Smooth muscle cell (in vitro differentiated cells): Measurements from ENCODE around the gene MAGOH. TPM values are rescaled to one million over a fixed set of nuclear protein-coding genes. Genes with fewer than 3 reads are reported as not detected.

ENCODE experiments used
- DNase-seq: peaks from one replicate; lab custom pipeline; 2025; ENCODE audit not compliant: unreplicated experiment; lab: John Stamatoyannopoulos, UW
- H2AFZ ChIP-seq: fragments of 200-600 bp; sonication (generic); 2 replicates; pipeline ENCODE4 v1.6.0; 2016; ENCODE audit warnings: antibody characterized with exemption, low read depth, mild to moderate bottlenecking
- H3F3A ChIP-seq: fragments of 200-600 bp; sonication (generic); 2 replicates; pipeline ENCODE4 v1.6.0; 2017; ENCODE audit warnings: antibody characterized with exemption, low read depth
- H3K27ac ChIP-seq: fragments of 200-600 bp; sonication (generic); 2 replicates; pipeline ENCODE4 v1.5.1; 2016; ENCODE audit warnings: low read depth, mild to moderate bottlenecking
- H3K27me3 ChIP-seq: fragments of 200-600 bp; sonication (generic); 2 replicates; pipeline ENCODE4 v1.6.1; 2016; ENCODE audit warnings: low read depth, mild to moderate bottlenecking
- H3K36me3 ChIP-seq: fragments of 200-600 bp; sonication (generic); 2 replicates; pipeline ENCODE4 v1.5.1; 2016; ENCODE audit warnings: low read depth
- H3K4me1 ChIP-seq: fragments of 200-600 bp; sonication (generic); 2 replicates; pipeline ENCODE4 v1.5.1; 2016; ENCODE audit warnings: low read depth
- H3K4me2 ChIP-seq: fragments of 200-600 bp; sonication (generic); 2 replicates; pipeline ENCODE4 v1.6.0; 2016; ENCODE audit warnings: mild to moderate bottlenecking
- H3K4me3 ChIP-seq: fragments of 200-600 bp; sonication (generic); 2 replicates; pipeline ENCODE4 v1.5.1; 2016; ENCODE audit warnings: mild to moderate bottlenecking
- H3K79me2 ChIP-seq: fragments of 200-600 bp; sonication (generic); 2 replicates; pipeline ENCODE4 v1.6.0; 2016; ENCODE audit warnings: low read depth, mild to moderate bottlenecking
- H3K9ac ChIP-seq: fragments of 200-600 bp; sonication (generic); 2 replicates; pipeline ENCODE4 v1.6.0; 2016; ENCODE audit warnings: low read depth
- H3K9me3 ChIP-seq: fragments of 200-600 bp; sonication (generic); replicated peaks from 2 replicates; pipeline ENCODE4 v1.5.1; 2016; ENCODE audit warnings: low read depth
- H4K20me1 ChIP-seq: fragments of 200-600 bp; sonication (generic); 2 replicates; pipeline ENCODE4 v1.6.0; 2016; ENCODE audit warnings: low read depth
- WGBS: methylation state at CpG from one replicate; pipeline ENCODE4 v1.1.7; 2016; ENCODE audit warnings: low lambda C conversion rate; 5-methylcytosine and 5-hydroxymethylcytosine counted together
- polyA plus RNA-seq: library from polyadenylated mRNA; unstranded; fragments of >200 nt; fragmentation: Nextera tagmentation; extraction: Ambion mirVana; gene quantifications from 2 replicates; pipeline ENCODE4 v1.2.1, GENCODE V29; 2016
- total RNA-seq: library from RNA; depleted of rRNA; stranded (reverse); fragments of >200 nt; gene quantifications from 2 replicates; pipeline ENCODE4 v1.2.3, GENCODE V29; 2014
- TF ChIP-seq, protein P1 (sequence below): fragments of 200-600 bp; sonication (generic); IDR thresholded peaks from 2 replicates; pipeline ENCODE4 v1.5.1; 2017; ENCODE audit warnings: borderline replicate concordance, mild to moderate bottlenecking, antibody characterized with exemption; ENCODE audit not compliant: insufficient read depth, poor library complexity, severe bottlenecking

MAGOH gene
- total and polyA plus RNA-seq, 2 experiments from 2014 or later = 28.5 to 37.3 TPM

GRCh38 chr1:53266038-53266437 is 27.7 kb upstream of the MAGOH start:
- Histone ChIP-seq H3K4me2 (no peak overlapping the region), H2AFZ (no peak overlapping the region), H3K4me1 (no peaks in the 10 kb centered on the region), H3K79me2 (no peaks in the 10 kb centered on the region), H3K27ac (no peak overlapping the region), H3K9me3 (no peaks in the 10 kb centered on the region), H3K4me3 (no peak overlapping the region), H3K36me3 (no peaks in the 10 kb centered on the region), H3K9ac (no peak overlapping the region), H3F3A (no peaks in the 10 kb centered on the region), H4K20me1 (no peaks in the 10 kb centered on the region), H3K27me3 (no peaks in the 10 kb centered on the region)
- TF ChIP-seq, protein P1, sequence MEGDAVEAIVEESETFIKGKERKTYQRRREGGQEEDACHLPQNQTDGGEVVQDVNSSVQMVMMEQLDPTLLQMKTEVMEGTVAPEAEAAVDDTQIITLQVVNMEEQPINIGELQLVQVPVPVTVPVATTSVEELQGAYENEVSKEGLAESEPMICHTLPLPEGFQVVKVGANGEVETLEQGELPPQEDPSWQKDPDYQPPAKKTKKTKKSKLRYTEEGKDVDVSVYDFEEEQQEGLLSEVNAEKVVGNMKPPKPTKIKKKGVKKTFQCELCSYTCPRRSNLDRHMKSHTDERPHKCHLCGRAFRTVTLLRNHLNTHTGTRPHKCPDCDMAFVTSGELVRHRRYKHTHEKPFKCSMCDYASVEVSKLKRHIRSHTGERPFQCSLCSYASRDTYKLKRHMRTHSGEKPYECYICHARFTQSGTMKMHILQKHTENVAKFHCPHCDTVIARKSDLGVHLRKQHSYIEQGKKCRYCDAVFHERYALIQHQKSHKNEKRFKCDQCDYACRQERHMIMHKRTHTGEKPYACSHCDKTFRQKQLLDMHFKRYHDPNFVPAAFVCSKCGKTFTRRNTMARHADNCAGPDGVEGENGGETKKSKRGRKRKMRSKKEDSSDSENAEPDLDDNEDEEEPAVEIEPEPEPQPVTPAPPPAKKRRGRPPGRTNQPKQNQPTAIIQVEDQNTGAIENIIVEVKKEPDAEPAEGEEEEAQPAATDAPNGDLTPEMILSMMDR = peak; percentile 24
- DNase-seq = no peak

DNA sequence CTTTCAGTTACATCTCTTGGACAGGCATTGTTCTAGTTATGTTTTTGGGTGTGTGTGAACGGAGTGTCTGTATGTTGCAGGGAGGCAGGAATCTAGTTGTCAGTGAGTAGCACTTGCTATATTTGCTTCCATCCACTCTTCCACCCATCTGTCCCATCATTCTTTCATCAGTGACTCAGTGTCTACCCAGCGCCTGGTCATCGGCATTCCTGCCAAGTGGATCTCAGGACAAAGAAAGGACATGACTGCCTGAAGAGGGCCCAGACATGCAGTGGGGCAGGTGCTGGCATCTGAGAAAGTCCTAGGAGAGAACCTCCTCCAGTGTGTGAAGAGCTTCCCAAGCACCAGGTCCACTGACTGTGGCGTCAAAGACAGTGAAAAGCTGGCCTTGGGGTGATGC is 27.3 kb upstream of the MAGOH start:
- Histone ChIP-seq H3K36me3 (no peaks in the 10 kb centered on the region), H3K9me3 (no peaks in the 10 kb centered on the region), H2AFZ (no peak overlapping the region), H3K4me3 (no peak overlapping the region), H3K9ac (no peak overlapping the region), H3K79me2 (no peaks in the 10 kb centered on the region), H3F3A (no peaks in the 10 kb centered on the region), H3K27me3 (no peaks in the 10 kb centered on the region), H3K4me1 (no peaks in the 10 kb centered on the region), H3K27ac (no peak overlapping the region), H4K20me1 (no peaks in the 10 kb centered on the region), H3K4me2 (no peak overlapping the region)
- WGBS = 94% methylated on average over 4 of the region's 4 CpGs
- TF ChIP-seq, protein P1 = no peak
- no peak for DNase-seq

- Histone ChIP-seq H2AFZ (no peak overlapping the region), H3K79me2 (no peaks in the 10 kb centered on the region), H3F3A (no peaks in the 10 kb centered on the region), H3K27me3 (no peaks in the 10 kb centered on the region), H3K4me3 (no peak overlapping the region), H3K36me3 (no peaks in the 10 kb centered on the region), H3K4me2 (no peak overlapping the region), H3K9me3 (no peaks in the 10 kb centered on the region), H3K9ac (no peak overlapping the region), H4K20me1 (no peaks in the 10 kb centered on the region), H3K27ac (no peak overlapping the region), H3K4me1 (no peaks in the 10 kb centered on the region)
- whole genome bisulfite sequencing = 97% methylated on average over 11 of the region's 11 CpGs
- DNase-seq = no peak
- TF ChIP-seq, protein P1 = no peak
These were observed 25.7 kb upstream of the MAGOH start for GRCh38 chr1:53264048-53264447.

- WGBS = 95% methylated on average over 3 of the region's 3 CpGs
- H3K79me2 ChIP-seq = no peaks in the 10 kb centered on the region
- no peak overlapping the region for H3K27ac ChIP-seq
- no peaks in the 10 kb centered on the region for H3K27me3 ChIP-seq
- no peak for DNase-seq
- H2AFZ ChIP-seq = no peak overlapping the region
- H4K20me1 ChIP-seq = no peaks in the 10 kb centered on the region
- H3K4me2 ChIP-seq = no peak overlapping the region
- H3K9me3 ChIP-seq = no peaks in the 10 kb centered on the region
- no peak overlapping the region for H3K4me3 ChIP-seq
- H3K36me3 ChIP-seq = no peaks in the 10 kb centered on the region
- TF ChIP-seq, protein P1 = no peak
- H3K9ac ChIP-seq = no peak overlapping the region
- H3K4me1 ChIP-seq = no peaks in the 10 kb centered on the region
- no peaks in the 10 kb centered on the region for H3F3A ChIP-seq
These were observed 23.7 kb upstream of the MAGOH start for GRCh38 chr1:53262000-53262399.
